SU-DHL-6 (cell line): Measurements from ENCODE around the gene SYTL3.

Experiments
- EZH2phosphoT487 ChIP-seq: fragments of 200-600 bp; sonication (generic), shearing (Covaris generic); conservative IDR thresholded peaks from 2 replicates; pipeline ENCODE4 v1.6.1; 2018; ENCODE audit warnings: mild to moderate bottlenecking, antibody characterized with exemption, low read length, moderate library complexity, mixed read lengths
- TF ChIP-seq, protein P1 (sequence below): fragments of 200-600 bp; sonication (generic); IDR thresholded peaks from one replicate; pipeline ENCODE4 v1.5.1; 2017; ENCODE audit warnings: antibody characterized with exemption, mild to moderate bottlenecking, low read length, moderate library complexity; ENCODE audit not compliant: insufficient read depth, poor library complexity, severe bottlenecking

DNA sequence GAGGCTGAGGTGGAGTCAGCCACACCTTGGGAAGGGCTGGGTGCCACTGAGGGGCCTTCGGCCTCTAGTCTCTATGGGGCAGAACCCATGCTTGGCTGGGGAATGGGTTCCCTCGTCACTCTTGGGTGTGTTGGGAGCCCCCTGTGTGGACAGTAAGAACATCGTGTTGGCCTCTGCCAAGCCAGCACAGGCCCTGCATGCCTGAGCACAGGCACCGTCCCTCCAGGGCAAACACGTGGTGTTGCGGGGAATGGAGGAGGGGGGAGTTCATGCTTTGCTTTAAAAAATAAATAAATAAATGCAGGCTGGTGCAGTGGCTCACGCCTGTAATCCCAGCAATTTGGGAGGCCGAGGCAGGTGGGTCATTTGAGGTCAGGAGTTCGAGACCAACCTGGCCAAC lies 106.3 kb downstream of the SYTL3 start:
- TF ChIP-seq, protein P1, sequence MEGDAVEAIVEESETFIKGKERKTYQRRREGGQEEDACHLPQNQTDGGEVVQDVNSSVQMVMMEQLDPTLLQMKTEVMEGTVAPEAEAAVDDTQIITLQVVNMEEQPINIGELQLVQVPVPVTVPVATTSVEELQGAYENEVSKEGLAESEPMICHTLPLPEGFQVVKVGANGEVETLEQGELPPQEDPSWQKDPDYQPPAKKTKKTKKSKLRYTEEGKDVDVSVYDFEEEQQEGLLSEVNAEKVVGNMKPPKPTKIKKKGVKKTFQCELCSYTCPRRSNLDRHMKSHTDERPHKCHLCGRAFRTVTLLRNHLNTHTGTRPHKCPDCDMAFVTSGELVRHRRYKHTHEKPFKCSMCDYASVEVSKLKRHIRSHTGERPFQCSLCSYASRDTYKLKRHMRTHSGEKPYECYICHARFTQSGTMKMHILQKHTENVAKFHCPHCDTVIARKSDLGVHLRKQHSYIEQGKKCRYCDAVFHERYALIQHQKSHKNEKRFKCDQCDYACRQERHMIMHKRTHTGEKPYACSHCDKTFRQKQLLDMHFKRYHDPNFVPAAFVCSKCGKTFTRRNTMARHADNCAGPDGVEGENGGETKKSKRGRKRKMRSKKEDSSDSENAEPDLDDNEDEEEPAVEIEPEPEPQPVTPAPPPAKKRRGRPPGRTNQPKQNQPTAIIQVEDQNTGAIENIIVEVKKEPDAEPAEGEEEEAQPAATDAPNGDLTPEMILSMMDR = no peak
- no peak for TF ChIP-seq EZH2phosphoT487
